Measurements from ENCODE around the gene ZNF483.
"Not testable (repeated sequence)": the region's sequence is repeated elsewhere in the genome, so short reads cannot be mapped to it uniquely, and the experiment has no call there.

Gene ZNF483
- 0 to 0.65 (median 0.19) reads per million in 18 experiments for total RNA-seq

DNA sequence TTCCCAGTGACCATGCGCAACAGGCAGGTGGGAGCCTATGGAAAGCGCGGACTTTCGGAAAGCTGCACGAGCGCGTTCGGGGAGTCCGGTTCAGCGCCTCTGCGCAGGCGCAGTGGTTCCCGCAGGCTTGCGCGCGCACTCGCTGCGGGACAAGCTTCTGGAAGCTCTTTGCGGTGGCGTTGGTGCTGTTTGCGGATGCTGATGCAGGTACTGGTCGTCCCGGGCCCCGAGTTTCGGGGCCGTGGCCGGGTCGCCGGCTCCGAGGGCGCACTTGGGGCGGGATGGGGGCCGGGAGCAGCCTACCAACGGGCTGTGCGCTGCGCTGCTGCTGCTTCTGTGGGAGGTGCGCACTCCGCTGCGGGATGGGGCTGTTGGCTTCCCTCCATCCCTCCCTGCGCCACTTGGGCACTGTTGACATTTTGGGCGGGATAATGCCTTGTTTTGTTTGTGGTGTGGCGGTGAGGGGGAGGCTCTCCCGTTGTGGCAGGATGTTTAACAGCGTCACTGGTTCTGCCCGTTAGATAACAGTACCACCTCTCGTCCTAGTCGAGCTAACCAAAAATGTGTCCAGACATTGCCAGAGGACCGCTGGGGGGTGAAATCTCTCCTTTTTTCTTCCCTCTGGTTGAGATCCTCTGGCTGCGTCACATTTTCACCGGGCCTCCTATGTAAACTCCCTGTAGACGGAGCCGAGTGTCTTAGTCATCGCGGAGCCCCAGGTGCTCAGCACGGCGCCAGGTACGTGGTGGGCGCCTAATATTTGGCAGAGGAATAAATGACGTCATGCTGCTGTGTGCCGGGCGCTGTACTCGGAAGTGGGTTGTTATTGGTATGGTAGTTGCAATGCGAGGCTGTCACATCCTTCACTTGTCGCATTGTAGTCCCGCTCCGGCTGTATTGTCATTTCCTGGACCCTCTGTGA lies at the start of gene ZNF483:
TSS of gene ZNF483 (plus strand) at position 124 of the 922 bp plus-strand sequence. CDS start 2,217 bp downstream, outside the sequence.
- DNase-seq: peak; percentile 38 to 47

DNA sequence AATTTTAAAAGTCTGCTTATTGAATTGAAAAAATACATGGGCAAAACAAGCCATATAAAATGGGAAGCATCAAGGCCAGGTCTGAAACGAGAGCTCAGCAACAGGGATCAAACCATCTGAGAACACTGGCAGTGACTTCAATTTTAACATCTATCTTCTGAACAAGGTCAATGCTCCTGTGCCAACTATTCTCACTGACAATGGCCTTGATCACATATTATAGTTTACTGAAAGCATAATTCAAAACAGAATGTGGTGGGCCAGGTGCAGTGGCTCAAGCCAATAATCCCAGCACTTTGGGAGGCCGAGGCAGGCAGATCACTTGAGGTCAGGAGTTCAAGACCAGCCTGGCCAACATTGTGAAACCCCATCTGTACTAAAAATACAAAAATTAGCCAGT lies 49.8 kb upstream of the ZNF483 start:
- DNase-seq: no peak

DNA sequence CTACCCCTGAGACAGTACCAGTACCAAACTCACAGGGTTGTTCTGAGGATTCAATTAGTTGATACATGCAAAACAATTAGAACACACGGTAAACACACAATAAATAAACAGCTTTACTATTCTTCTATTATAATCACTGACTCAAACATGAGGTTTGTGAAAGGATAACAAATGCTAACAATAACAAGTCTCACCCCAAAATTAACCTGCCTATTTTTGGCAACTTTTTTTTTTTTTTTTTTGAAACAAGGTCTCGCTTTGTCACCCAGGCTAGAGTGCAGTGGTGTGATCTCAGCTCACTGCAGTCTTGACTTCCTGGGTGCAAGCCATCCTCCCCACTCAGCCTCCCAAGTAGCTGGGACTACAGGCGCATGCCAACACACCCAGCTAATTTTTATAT lies 47.3 kb upstream of the ZNF483 start:
- no peak for DNase-seq

GRCh38 chr9:111481885-111482636 lies 42.9 kb upstream of the ZNF483 start:
- no peak for DNase-seq

GRCh38 chr9:111482694-111483438 lies 42.1 kb upstream of the ZNF483 start:
- DNase-seq: peak; percentile 60 to 75

- DNase-seq: peak in 1 of 2 donors; percentile 54
Observed at GRCh38 chr9:111483439-111483857, 41.5 kb upstream of the ZNF483 start.

DNA sequence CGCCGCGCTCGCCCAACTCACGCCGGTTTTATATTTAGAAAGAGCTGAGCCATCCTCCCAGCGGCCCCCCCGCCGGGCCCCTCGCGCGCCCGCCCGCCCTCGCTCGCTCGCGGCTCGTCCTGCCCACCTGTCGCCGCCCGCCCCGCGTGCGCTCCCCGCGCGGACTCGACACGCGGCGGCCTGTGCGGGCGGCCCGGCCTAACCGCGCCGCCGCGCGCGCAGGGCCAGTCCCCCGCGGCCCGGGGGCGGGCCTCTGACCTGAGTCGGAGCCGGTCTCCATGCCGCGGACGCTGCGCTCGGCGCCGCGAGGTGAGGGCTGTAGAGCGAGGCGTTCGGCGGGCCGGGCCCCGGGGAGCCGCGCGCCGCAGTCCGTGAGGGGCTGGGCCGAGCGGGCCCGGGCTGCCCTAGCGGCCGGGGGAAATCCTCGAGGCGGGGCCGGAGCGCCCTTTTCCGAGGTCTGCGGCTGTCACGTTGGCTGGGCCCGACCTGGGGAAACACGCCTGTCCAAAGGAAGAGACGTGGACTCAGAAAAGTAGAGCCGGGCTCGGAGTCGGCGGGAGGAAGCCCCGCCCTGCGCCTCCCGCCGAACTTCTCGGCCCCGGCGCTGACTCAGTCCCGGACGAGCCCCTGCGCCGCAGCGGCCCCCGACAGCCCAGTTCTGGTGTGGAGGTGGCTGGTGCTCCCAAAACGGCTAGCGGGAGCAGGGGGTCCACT lies 41.0 kb upstream of the ZNF483 start, which contains the start of gene ECPAS:
TSS of gene ECPAS (minus strand) at position 526 of the 714 bp plus-strand sequence. CDS start 11,465 bp downstream, outside the sequence.
- DNase-seq: peak; percentile 75 to 82

- peak in 1 of 2 donors; percentile 28 for DNase-seq
Observed at GRCh38 chr9:111484572-111484894, 40.4 kb upstream of the ZNF483 start.

- not testable (repeated sequence) for DNase-seq
Observed at GRCh38 chr9:111497196-111497595, 27.8 kb upstream of the ZNF483 start.

DNA sequence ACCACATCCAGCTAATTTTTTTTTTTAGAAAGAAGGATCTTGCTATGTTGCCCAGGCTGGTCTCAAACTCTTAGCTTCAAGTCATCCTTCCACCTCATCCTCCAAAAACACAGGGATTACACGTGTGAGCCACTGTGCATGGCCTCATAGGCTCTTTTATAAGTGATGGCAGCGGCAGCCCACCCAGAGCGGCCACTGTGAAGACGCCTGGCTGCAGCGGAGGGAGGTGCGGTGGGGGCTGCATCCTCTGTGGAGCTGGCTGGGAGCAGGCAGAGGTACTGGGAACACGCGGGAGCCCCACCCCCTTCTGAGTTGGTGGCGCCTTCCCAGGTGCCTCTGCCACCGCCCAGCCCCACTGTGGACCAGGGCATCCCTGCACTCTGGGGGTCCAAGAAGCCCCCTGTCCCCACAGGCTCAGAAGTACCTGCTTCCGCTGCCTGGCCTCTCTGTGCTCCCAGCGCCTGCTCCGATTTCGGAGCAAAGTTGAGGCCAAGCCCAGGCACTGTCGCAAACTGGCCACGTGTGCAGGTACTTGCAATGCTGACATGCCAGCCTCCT lies 23.9 kb upstream of the ZNF483 start:
- DNase-seq: no peak

DNA sequence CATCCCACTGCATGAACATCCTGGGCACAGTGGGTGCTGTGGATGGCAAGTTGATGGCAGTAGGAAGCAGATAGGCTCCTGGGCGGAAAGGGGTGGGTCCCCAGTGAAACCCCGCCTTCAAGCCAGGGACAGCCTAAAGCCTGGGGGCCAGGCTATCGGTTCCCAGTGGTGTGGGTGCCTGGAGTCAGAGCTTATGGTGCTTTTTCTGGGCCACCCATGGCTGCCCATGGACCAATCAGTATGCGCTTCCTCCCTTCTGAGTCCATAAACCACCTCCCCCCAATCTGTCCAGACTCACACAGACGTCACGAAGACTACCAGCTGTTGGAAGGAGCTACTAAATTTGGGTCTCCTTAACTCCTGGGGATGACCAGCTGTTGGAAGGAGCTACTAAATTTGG lies 23.3 kb upstream of the ZNF483 start:
- DNase-seq: no peak

- no peak for DNase-seq
Observed at GRCh38 chr9:111502506-111502905, 22.5 kb upstream of the ZNF483 start.

DNA sequence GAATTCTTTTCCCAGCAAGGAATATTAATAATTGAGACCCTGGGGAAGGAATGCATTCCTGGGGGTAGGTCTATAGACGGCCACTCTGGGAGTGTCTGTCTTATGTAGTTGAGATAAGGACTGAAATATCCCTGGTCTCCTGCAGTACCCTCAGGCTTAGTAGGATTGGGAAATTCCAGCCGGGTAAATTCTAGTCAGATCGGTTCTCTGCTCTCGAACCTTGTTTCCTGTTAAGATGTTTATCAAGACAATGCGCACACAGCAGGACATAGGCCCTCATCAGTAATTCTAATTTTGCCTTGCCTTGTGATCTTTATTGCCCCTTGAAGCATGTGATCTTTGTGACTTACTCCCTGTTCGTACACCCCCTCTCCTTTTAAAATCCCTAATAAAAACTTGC lies 13.4 kb upstream of the ZNF483 start:
- DNase-seq: not testable (repeated sequence)

GRCh38 chr9:111514967-111515366 lies 10.0 kb upstream of the ZNF483 start:
- DNase-seq: no peak

GRCh38 chr9:111516061-111516465 lies 8.9 kb upstream of the ZNF483 start:
- no peak for DNase-seq

DNA sequence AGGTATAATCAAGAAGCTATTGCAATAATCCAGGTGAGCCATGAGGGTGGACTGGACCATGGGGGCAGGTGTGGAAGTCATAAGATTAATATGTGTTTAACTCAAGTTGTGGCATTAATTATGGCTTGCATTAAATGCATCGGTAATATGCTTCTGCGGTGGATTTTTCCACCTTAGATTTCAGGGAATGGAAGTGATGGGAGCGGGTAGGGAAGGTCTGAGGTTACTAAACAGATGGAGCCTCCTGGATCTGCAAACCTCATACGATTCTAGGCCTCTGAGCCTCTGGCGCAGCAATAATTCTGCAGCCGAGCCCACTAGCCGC lies 286 bp upstream of the ZNF483 start:
- no peak for DNase-seq

- no peak for DNase-seq
Observed at GRCh38 chr9:111527347-111527746, 2.4 kb downstream of the ZNF483 start.

GRCh38 chr9:111529787-111530186 lies 4.8 kb downstream of the ZNF483 start:
- no peak for DNase-seq

- no peak for DNase-seq
Observed at GRCh38 chr9:111531716-111532115, 6.7 kb downstream of the ZNF483 start.

DNA sequence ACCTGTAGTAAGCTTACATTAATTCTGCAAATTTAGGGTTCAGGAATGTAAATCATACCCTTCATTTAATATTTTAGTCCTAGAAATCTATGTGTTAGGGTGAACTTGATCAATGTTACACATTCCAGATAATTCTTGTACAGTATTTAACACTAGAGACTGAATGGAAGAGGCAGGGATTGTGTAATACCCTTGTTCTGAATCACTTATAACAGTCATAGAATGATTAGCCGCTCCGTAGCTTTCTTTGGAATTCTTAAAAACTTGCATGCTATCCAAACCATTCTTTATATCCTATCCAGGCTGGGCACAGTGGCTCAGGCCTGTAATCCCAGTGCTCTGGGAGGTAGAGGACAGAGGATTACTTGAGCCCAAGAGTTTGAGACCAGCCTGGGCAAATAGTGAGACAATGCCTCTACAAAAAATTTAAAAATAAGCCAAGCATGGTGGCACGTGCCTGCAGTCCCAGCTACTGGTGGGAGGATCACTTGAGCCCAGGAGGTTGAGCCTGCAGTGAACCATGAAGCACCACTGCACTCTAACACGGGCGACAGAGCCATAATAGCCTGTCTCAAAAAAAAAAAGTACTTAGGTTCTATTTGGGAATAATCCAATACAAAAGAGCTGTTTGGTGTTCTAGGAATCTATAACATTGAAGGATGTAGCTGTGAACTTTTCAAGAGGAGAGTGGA lies 8.3 kb downstream of the ZNF483 start:
- DNase-seq: no peak
